Measurements from ENCODE around the gene FGGY. TPM values are rescaled to one million over a fixed set of nuclear protein-coding genes. Genes with fewer than 3 reads are reported as not detected.

The FGGY gene
- total RNA-seq, 1 experiment from 2014 or later: 14.6 TPM

DNA sequence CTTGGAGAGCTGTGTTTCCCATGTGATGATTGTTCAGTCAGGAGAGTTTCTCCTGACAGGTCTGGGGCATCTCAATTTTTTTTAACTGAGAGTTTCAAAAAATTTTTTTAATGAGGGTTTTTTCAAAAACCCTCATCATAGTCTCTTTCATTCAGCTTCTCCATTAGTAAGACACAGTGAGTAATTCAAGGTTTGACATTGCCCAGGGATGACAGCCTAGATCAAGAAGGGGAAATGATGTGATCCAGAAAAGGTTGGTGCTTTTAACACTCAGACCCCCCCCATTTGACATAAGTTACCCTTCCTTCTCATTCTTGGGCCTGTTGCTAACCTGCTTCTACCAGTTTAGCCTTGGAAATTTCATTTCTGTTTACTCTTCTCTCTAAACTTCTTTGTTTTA, 328.5 kb downstream of the FGGY start:
- Histone ChIP-seq H3T11ph (ENCODE audit: low read length) (no peak overlapping the region), H3K56ac (ENCODE audit: insufficient read length, low read depth, low read length) (no peak overlapping the region), H3K23ac (ENCODE audit: insufficient read length, low read depth, low read length) (no peak overlapping the region), H4K8ac (replicated peaks; ENCODE audit: insufficient read length, low read depth, low read length) (no peak overlapping the region), H3K9me3 (ENCODE audit: control insufficient read depth, low read depth, low read length) (no peaks in the 10 kb centered on the region), H3K27ac (ENCODE audit: insufficient read length, low read depth, low read length) (no peak overlapping the region), H3K4ac (ENCODE audit: low read depth, low read length) (no peak overlapping the region), H3K4me2 (ENCODE audit: insufficient read depth, insufficient read length, low read length) (no peak overlapping the region), H3K79me2 (ENCODE audit: insufficient read depth, low read length) (no peaks in the 10 kb centered on the region), H3K23me2 (ENCODE audit: insufficient read length, low read depth, low read length, poor library complexity, severe bottlenecking) (no peaks in the 10 kb centered on the region), H3K27me3 (ENCODE audit: insufficient read depth, low read length) (no peaks in the 10 kb centered on the region), H4K5ac (ENCODE audit: insufficient read length, low read depth, low read length) (no peak overlapping the region), H2BK5ac (ENCODE audit: insufficient read length, low read length) (no peak overlapping the region), H3K9ac (ENCODE audit: extremely low read depth, insufficient read length, low read length) (no peak overlapping the region), H2BK120ac (ENCODE audit: low read depth, low read length, poor library complexity, severe bottlenecking) (no peak overlapping the region), H2AK5ac (ENCODE audit: insufficient read length, low read length) (no peak overlapping the region), H2BK12ac (ENCODE audit: insufficient read length, low read depth, low read length) (no peak overlapping the region), H3K79me1 (ENCODE audit: insufficient read depth, low read depth, low read length, poor library complexity, severe bottlenecking) (no peaks in the 10 kb centered on the region), H2AFZ (ENCODE audit: low read length) (no peak overlapping the region), H4K20me1 (ENCODE audit: control insufficient read depth, insufficient read depth, insufficient read length) (no peaks in the 10 kb centered on the region), H3K14ac (ENCODE audit: insufficient read depth, low read length) (no peak overlapping the region), H3K4me1 (ENCODE audit: insufficient read depth, low read length) (no peaks in the 10 kb centered on the region), H2BK15ac (ENCODE audit: low read depth, low read length) (no peak overlapping the region), H3K18ac (ENCODE audit: insufficient read length, low read depth, low read length) (no peak overlapping the region), H2BK20ac (ENCODE audit: low read depth, low read length, poor library complexity, severe bottlenecking) (no peak overlapping the region), H4K91ac (ENCODE audit: insufficient read length, low read depth, low read length) (no peak overlapping the region)
- TF ChIP-seq, protein P1, sequence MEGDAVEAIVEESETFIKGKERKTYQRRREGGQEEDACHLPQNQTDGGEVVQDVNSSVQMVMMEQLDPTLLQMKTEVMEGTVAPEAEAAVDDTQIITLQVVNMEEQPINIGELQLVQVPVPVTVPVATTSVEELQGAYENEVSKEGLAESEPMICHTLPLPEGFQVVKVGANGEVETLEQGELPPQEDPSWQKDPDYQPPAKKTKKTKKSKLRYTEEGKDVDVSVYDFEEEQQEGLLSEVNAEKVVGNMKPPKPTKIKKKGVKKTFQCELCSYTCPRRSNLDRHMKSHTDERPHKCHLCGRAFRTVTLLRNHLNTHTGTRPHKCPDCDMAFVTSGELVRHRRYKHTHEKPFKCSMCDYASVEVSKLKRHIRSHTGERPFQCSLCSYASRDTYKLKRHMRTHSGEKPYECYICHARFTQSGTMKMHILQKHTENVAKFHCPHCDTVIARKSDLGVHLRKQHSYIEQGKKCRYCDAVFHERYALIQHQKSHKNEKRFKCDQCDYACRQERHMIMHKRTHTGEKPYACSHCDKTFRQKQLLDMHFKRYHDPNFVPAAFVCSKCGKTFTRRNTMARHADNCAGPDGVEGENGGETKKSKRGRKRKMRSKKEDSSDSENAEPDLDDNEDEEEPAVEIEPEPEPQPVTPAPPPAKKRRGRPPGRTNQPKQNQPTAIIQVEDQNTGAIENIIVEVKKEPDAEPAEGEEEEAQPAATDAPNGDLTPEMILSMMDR (conservative IDR thresholded peaks at IDR 0.05): no peak
- Mint-ChIP-seq H3K27ac (peak overlapping the region in 1 of 3 experiments; percentile 12; a peak in 1 of 7 replicates), H3K4me3 (no peak overlapping the region), H3K4me1 (no peaks in the 10 kb centered on the region), H3K36me3 (ENCODE audit: insufficient read depth in 1 of 3, low read depth in 3 of 3) (no peaks in the 10 kb centered on the region), H3K9me3 (no peaks in the 10 kb centered on the region), H3K27me3 (ENCODE audit: low read depth) (no peaks in the 10 kb centered on the region)
- no peak for DNase-seq
